Lung (tissue), 12 donors: ENCODE results near the gene ORC3. TPM values are rescaled to one million over a fixed set of nuclear protein-coding genes. Genes with fewer than 3 reads are reported as not detected.

ENCODE experiments used
- ATAC-seq: fragments of 200-7000 bp; cut with Tn5 transposase; one replicate; pipeline ENCODE4 v1.9.1; 2020; ENCODE audit warnings: moderate number of reproducible peaks; ENCODE audit not compliant: insufficient read depth, low FRiP score
- DNase-seq, 3 donors: peaks; one replicate each; pipeline ENCODE4 v3.0.0-alpha.2; 2013 to 2017
- H3K27ac ChIP-seq, 2 donors: one replicate each; pipeline ENCODE4 v1.5.1; 2013; ENCODE audit warnings: mild to moderate bottlenecking in 2 of 2, moderate library complexity in 2 of 2, control low read depth in 1 of 2, inconsistent platforms in 1 of 2, low read depth in 1 of 2, low read length in 1 of 2
- H3K27me3 ChIP-seq, 3 donors: one replicate each; pipeline ENCODE4 v1.5.1; 2013; ENCODE audit warnings: low read length in 2 of 3; ENCODE audit not compliant: control insufficient read depth in 3 of 3, insufficient read depth in 3 of 3
- H3K36me3 ChIP-seq, 4 donors: one replicate each; pipeline ENCODE4 v1.5.1; 2013; ENCODE audit warnings: low read length in 4 of 4, mild to moderate bottlenecking in 1 of 4, moderate library complexity in 1 of 4; ENCODE audit not compliant: control insufficient read depth in 4 of 4, insufficient read depth in 4 of 4
- H3K4me1 ChIP-seq, 5 donors: one replicate each; pipeline ENCODE4 v1.5.1; 2013; ENCODE audit warnings: low read length in 5 of 5, mild to moderate bottlenecking in 2 of 5, moderate library complexity in 1 of 5; ENCODE audit not compliant: control insufficient read depth in 5 of 5, insufficient read depth in 5 of 5
- H3K4me3 ChIP-seq: one replicate; pipeline ENCODE4 v1.5.1; 2013; ENCODE audit warnings: mild to moderate bottlenecking, control low read depth, moderate library complexity
- H3K9ac ChIP-seq, 2 donors: one replicate each; pipeline ENCODE4 v1.5.1; 2013; ENCODE audit warnings: low read length in 2 of 2, control low read depth in 1 of 2; ENCODE audit not compliant: insufficient read depth in 1 of 2
- H3K9me3 ChIP-seq, 4 donors: one replicate each; pipeline ENCODE4 v1.5.1; 2013; ENCODE audit warnings: low read length in 3 of 4, mild to moderate bottlenecking in 1 of 4, moderate library complexity in 1 of 4; ENCODE audit not compliant: control insufficient read depth in 4 of 4, insufficient read depth in 3 of 4
- polyA plus RNA-seq, 2 donors: library from polyadenylated mRNA; stranded (reverse); fragments of 200-250 nt; gene quantifications; one replicate each; pipeline ENCODE4 v1.2.1, GENCODE V29; 2013
- total RNA-seq, 2 donors: library from RNA; depleted of rRNA in 1 of 2; stranded (reverse); fragments of >200 nt in 1 of 2; gene quantifications; one replicate each; pipeline ENCODE4 v1.2.1, GENCODE V29; 2014 to 2021
- TF ChIP-seq, protein P1 (sequence below): IDR thresholded peaks from 2 replicates; pipeline ENCODE4 v1.5.1; 2012; ENCODE audit warnings: mild to moderate bottlenecking; ENCODE audit errors: control extremely low read depth, extremely low read depth
- donor health status: control.
- donor health status: control.
- donor health status: Bipolar disorder and iron deficiency.
- donor health status: healthy.
- donor health status: DM: yes; HTN: yes; CAD: no.

ORC3 gene
- total and polyA plus RNA-seq, 4 donors = 12.0 to 30.3 (median 16.8) TPM

DNA sequence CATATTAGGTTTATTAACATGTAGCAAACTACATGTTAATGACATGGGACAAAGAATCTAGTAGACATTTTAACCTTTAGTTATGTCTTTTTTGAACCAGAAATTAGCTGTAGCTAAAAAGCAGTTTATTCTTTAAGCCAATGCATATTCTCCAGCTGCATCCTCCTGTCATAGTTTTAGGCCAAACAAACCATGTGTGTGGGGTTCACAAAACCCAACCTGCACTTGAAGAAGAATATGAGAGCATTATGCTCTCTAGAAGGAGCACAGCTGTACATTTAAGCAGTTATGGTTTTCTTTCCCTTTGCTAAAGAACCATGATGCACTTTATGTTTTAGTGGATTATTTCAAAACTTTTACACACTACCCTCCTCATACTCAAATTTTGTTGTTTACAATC, 65.9 kb downstream of the ORC3 start:
- Histone ChIP-seq H3K9ac (no peak overlapping the region), H3K27ac (no peak overlapping the region), H3K36me3 (peaks cover 6 to 20% (median 14%) of the 10 kb centered on the region in 4 donors), H3K4me3 (no peak overlapping the region), H3K9me3 (no peaks in the 10 kb centered on the region), H3K4me1 (peaks cover 0 to 3% (median 0%) of the 10 kb centered on the region in 5 donors), H3K27me3 (no peaks in the 10 kb centered on the region)
- DNase-seq = no peak
- TF ChIP-seq, protein P1, sequence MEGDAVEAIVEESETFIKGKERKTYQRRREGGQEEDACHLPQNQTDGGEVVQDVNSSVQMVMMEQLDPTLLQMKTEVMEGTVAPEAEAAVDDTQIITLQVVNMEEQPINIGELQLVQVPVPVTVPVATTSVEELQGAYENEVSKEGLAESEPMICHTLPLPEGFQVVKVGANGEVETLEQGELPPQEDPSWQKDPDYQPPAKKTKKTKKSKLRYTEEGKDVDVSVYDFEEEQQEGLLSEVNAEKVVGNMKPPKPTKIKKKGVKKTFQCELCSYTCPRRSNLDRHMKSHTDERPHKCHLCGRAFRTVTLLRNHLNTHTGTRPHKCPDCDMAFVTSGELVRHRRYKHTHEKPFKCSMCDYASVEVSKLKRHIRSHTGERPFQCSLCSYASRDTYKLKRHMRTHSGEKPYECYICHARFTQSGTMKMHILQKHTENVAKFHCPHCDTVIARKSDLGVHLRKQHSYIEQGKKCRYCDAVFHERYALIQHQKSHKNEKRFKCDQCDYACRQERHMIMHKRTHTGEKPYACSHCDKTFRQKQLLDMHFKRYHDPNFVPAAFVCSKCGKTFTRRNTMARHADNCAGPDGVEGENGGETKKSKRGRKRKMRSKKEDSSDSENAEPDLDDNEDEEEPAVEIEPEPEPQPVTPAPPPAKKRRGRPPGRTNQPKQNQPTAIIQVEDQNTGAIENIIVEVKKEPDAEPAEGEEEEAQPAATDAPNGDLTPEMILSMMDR = no peak
- no peak for ATAC-seq

DNA sequence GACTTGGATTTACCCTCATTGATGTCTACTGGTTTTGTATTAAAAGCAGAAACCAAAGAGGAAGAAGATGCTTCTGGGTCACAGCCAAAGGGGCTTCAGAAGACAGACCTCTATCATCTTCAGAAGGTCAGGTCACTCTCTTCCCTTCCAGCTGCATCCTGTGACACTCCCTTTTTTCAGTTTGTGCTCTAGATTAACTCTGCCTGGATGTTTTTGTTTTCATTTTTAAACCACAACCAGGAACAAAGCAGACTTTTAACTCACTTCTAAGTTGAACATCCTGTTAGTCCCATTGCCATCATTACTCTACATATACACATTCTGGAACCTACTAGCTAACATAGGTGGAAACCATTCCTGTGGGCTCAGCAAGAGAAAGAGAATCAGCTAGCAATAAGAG, 66.9 kb downstream of the ORC3 start:
- H3K36me3 ChIP-seq = peaks cover 6 to 23% (median 14%) of the 10 kb centered on the region in 4 donors
- no peak overlapping the region for H3K4me3 ChIP-seq
- no peak overlapping the region for H3K9ac ChIP-seq
- H3K27ac ChIP-seq = no peak overlapping the region
- DNase-seq (no peak), ATAC-seq (no peak)
- TF ChIP-seq, protein P1 = no peak
- no peaks in the 10 kb centered on the region for H3K27me3 ChIP-seq
- H3K4me1 ChIP-seq = peaks cover 0 to 3% (median 0%) of the 10 kb centered on the region in 5 donors
- H3K9me3 ChIP-seq = no peaks in the 10 kb centered on the region

DNA sequence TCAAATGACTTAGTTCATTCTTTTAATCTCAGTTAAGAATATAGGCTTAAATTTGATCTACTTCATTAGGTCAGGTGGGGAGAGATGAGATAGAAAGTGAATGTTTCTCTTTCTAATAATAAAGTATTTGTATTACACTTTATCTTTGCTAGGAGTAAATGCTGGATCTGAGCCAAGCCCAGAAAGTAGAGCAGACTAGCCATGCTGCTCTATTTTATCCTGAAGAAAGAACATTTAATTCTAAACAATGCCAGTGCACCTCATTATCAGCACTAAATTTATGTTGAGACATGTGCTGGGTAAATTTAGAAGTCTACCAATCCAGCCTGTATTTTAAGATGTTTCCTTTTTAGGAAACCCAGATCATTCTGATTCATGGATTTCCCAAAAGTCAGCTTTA, 68.6 kb downstream of the ORC3 start:
- DNase-seq = peak in 2 of 3 donors; percentile 45 to 46
- Histone ChIP-seq H3K27me3 (no peaks in the 10 kb centered on the region), H3K4me1 (peaks cover 0 to 6% (median 0%) of the 10 kb centered on the region in 5 donors), H3K4me3 (no peak overlapping the region), H3K9me3 (no peaks in the 10 kb centered on the region), H3K9ac (no peak overlapping the region), H3K36me3 (peaks cover 6 to 23% (median 14%) of the 10 kb centered on the region in 4 donors), H3K27ac (no peak overlapping the region)
- ATAC-seq = no peak
- TF ChIP-seq, protein P1 = no peak

DNA sequence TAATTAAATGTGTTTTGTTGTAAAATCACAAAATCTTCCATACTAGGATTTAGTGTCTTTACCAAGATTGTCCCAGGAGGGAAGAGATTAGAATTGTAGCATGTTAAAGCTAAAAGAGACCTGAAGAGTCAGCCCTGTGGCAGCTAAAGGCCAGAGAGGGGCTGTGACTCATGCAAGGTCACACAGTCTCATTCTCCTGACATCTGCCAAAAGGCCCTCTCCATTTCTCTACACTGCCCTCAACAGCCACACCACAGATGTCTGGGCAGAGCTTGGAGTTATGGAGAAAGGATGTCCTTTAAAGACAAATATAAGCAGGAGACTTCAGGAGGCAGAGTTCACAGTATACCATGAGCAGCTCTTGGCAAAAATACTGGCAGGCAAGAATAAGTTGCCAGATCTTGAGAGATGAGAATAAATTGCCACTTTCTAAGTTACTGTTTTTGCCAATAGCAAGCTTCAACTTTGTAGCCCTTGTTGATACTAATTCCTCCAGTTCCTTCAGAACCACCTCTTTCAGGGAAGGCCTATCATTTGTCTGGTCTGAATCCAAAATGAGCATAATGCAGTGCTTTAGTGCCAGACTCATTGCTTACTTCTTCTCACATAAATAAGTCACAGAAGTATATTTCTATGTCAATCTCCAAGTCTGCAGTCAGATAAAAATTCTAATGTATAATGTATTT, 70.4 kb downstream of the ORC3 start:
- Histone ChIP-seq H3K36me3 (peaks cover 2 to 21% (median 10%) of the 10 kb centered on the region in 4 donors), H3K9me3 (no peaks in the 10 kb centered on the region), H3K27me3 (no peaks in the 10 kb centered on the region), H3K9ac (no peak overlapping the region), H3K4me1 (peaks cover 0 to 11% (median 2%) of the 10 kb centered on the region in 5 donors), H3K4me3 (no peak overlapping the region), H3K27ac (peak overlapping the region in 1 of 2 donors; percentile 80)
- ATAC-seq (no peak), DNase-seq (peak in 2 of 3 donors; percentile 60 to 65)
- TF ChIP-seq, protein P1 = no peak
